Sigmoid colon (tissue), 4 donors: ENCODE data around the gene HOXA5.
A peak's percentile ranks its signal among the peaks of the same experiment; 100 is the strongest.

Experiments used
- CTCF ChIP-seq, 4 experiments: fragments of 450-650 bp in 3 of 4; fragments of 200-600 bp in 1 of 4; IDR thresholded peaks; one replicate each; pipeline ENCODE4 v1.5.1; 2016 to 2019; ENCODE audit warnings: antibody characterized with exemption in 4 of 4, mild to moderate bottlenecking in 3 of 4, moderate library complexity in 2 of 4
- EP300 ChIP-seq, 4 donors: sonication (generic); formaldehyde crosslinking; IDR thresholded peaks; one replicate each; pipeline ENCODE4 v1.6.1; 2017; ENCODE audit warnings: antibody characterized with exemption in 4 of 4
- POLR2A ChIP-seq, 2 donors: fragments of 450-650 bp; IDR thresholded peaks; one replicate each; pipeline ENCODE4 v1.6.1; 2016; ENCODE audit warnings: antibody characterized with exemption in 2 of 2, mild to moderate bottlenecking in 2 of 2, moderate library complexity in 2 of 2
- POLR2AphosphoS5 ChIP-seq, 4 donors: sonication (generic); formaldehyde crosslinking; IDR thresholded peaks; one replicate each; pipeline ENCODE4 v1.6.1; 2017; ENCODE audit warnings: antibody characterized with exemption in 4 of 4

GRCh38 chr7:27108390-27109127 is 34.9 kb downstream of the HOXA5 start:
- TF ChIP-seq POLR2A (IDR thresholded peaks at IDR 0.05) (peak; percentile 40 to 56), CTCF (IDR thresholded peaks at IDR 0.05) (no peak), POLR2AphosphoS5 (IDR thresholded peaks at IDR 0.05) (peak; percentile 80 to 88 (median 82)), EP300 (IDR thresholded peaks at IDR 0.05) (no peak)
